HG02870 (cell line): ENCODE data around the gene C20orf204.

ENCODE experiments used
- ATAC-seq: cut with Tn5 transposase; IDR thresholded peaks from one replicate; pipeline ENCODE4 v1.9.1; 2021; ENCODE audit warnings: mild to moderate bottlenecking, moderate library complexity; ENCODE audit not compliant: unreplicated experiment

C20orf204 gene

DNA sequence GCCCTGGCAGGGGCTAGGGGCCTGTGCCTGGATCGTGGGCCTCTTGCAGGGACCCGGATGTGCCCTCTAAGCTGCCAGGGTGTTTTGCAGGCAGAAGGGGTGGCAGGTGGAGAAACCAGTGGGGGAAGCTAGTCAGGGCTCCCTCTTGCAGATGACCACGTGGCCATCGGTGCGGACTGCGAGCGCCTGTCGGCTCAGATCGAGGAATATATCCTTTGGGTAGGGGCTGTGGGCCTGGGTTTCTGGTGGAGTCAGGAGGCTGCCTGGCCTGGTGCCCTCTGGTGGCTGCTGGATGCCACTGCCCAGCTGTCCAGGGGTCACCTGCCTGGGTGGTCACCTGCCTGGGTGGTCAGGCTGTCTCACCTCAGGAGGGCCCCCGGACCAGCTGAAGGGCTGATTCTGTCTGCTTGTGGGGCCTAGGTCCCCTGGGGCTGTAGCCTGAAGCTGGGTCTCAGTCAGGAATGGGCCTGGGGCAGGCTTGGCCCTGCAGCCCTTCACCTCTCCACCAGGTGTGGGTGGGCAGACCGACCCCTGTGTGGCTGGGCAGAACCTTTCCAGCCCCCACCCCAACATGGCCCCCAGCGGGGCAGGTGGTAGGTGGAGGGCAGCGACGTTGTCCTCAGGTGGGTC, 33.7 kb downstream of the C20orf204 start:
- no peak for ATAC-seq

DNA sequence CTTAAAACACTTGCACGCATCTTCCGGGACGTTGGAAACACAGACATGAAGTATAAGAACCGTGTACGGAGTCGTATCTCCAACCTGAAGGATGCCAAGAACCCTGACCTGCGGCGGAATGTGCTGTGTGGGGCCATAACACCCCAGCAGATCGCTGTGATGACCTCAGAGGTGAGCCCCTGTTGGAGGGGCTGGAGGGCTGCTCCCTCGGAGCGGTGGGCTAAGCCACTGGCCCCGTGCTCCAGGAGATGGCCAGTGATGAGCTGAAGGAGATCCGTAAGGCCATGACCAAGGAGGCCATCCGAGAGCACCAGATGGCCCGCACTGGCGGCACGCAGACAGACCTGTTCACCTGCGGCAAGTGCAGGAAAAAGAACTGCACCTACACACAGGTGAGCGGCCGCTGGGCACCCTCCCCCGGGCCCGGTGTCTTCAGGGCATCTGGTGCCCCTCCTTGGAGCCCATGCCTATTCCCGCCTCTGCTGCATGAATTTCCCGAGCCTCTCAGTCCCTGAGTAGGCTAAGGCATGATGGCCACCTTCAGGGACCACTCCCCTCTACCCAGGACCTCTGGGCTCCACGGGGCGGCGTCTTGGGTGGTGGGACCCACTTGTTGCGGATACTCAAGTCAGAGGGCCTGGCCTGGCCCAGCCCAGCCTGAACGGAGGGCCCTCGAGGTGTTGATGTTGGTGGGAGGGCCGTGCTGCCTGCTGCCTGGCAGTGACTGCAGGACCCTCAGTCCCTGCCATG, 34.4 kb downstream of the C20orf204 start:
- ATAC-seq, result no peak

DNA sequence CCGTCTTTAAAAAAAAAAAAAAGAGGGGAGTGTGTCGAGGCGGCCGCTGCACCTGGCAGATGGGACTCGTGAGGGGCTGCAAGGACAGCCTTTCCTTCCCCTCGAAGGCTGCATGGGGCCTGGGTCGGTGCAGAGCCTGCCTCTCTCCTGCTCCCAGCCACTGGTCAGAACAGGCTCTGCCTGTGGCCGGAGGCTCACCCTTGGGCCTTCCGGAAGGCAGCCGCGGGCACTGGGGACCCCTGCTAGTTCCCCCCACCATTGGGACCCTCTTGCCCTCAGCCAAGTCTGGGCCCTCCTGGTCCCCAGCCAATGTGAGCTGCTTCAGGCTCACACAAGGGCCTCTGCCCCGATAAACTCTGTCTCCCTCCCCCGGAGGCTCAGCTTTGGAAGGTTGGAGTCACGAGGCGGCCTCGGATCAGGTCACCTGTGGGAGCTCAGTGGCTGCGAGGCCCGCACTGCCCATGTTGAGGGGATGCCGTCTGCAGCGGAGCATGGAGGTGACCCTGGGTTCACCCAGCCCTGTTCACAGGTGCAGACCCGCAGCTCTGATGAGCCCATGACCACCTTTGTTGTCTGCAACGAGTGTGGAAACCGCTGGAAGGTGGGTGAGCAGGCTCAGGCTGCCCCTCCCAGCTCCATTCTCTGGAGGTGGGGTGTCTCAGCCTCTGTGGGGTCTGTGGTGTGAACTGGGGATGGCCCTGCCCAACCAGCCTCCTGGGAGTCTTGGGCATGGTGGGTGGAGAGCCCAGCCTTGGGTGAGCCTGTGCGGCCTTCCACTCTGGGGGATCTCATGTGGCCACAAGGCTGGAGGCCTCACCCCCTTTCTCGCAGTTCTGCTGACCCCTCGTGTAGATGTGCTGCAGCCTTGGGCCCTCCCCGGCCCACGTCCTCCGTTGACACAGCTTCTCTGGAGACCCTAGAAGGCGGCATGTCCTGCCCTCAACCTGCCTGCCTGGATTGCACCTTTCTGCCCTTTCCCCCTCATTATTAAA, 35.7 kb downstream of the C20orf204 start:
- ATAC-seq, result no peak

DNA sequence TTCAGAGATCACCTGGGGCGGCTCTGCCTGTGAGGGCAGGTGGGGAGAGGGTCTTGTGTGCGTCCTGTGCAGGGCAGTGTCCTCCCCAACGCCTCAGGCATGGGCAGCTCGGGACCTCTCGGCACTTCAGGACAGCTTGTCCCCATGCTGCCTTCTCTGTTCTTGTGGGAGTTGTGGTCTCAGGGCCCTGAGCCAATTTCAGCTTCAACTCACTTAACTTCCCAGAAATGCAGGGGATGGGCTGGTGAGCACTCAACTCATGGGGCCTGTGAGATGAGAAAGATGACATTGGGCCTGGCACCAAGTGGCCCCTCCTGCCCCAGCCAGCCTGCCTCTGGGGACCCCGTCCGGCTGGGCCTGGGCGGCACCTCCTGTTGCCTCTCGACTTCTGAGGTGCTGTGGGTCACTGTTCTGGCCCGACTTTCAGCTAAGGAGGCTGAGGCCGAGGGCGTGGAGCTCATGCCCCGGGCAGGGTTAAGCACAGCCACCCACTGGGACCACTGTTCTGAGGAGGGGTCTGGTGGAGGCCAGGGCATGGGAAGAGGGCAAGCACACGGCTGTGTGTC, 36.6 kb downstream of the C20orf204 start:
- ATAC-seq, result no peak

DNA sequence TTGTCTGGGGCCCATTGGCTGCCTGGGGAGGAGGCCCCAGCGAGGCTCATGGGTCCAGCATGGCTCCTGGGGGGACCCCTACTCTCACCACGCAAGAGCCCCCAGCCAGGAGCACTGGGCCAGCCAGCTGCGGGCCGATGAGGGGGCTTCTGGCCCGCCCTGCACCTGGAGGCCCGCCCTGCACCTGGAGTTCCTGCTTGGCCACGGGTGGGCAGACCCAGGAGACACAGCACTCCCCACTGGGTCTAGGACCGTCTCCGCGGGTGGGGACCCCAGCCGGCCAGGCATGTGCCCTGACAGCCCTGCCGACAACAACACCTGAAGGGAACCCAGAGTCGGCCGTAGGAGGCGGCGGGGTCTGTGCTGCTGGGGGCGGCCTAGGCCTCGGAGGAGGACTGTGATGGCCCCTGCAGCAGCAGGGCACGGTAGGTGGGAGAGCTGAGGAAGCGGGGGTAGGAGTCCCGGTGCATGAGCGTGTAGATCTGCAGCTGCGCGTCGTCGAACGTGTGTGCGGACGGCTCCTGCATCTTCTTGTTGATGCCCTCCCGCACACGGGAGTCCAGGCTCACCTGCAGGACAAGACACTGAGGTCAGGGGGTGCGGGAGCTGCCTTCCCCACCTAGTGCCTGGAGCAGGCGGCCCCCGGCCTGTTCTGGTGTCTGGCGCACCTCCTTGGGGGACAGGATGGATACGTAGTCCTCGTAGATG, 37.6 kb downstream of the C20orf204 start:
- ATAC-seq, result no peak

DNA sequence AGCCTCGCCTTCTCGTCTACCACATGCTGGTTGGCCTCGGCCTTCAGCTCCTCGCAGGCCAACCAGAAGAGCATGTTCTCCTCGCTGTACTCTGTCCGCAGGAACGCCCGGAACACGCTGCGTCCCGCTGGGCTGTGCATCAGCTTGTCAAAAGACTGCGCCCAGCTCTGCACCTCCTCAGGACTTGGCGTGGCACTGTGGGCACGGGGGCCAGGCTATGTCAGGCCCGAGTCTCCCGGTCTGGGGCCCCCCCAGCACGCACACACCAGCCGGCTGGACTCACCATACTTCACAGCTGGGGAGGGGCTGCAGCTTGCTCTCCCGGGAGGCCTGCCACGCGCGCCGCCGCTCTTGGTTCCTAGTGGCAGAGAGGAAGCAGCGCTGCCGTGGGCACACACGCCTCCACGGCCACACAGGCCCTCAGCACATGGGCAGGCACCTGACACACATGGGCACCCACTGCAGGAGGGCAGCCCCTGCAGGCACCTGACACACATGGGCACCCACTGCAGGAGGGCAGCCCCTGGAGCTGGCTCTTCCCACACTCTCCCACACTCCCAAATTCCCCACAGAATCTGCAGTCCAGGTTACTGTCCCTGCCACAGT, 38.3 kb downstream of the C20orf204 start:
- ATAC-seq, result no peak

DNA sequence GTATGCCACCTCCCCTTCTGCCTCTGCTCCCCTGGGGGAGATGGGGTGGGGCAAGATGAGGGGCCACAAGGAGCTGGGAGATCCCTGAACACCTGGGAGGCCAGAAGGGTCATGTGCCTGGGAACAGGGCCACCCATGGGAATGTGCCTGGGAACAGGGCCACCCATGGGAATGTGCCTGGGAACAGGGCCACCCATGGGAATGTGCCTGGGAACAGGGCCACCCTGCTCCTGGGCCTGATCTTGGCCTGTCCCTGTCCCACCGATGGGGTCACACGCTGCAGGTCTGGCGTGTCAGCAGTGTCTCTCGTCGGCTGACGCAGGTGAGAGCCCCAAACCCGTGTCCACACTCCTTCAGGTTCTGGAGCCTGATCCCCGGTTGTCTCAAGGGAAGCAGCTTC, 39.0 kb downstream of the C20orf204 start:
- no peak for ATAC-seq

DNA sequence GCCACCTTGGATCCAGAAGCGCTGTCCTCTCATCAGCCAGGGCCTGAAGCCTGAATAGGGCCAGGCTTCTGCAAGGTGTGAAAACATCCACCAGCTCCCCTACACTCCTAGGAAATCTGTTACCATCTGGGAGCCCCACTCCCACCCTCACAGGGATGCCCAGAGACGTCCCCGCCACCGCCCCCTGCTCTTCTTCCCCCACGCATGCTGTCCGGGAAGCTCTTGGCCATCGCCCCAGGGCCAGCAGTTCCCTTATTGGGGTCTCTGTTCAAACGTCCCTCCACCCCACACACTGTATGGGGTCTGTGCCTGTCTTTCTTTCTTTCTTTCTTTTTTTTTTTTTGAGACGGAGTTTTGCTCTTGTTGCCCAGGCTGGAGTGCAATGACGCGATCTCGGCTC, 39.6 kb downstream of the C20orf204 start:
- ATAC-seq, result no peak

DNA sequence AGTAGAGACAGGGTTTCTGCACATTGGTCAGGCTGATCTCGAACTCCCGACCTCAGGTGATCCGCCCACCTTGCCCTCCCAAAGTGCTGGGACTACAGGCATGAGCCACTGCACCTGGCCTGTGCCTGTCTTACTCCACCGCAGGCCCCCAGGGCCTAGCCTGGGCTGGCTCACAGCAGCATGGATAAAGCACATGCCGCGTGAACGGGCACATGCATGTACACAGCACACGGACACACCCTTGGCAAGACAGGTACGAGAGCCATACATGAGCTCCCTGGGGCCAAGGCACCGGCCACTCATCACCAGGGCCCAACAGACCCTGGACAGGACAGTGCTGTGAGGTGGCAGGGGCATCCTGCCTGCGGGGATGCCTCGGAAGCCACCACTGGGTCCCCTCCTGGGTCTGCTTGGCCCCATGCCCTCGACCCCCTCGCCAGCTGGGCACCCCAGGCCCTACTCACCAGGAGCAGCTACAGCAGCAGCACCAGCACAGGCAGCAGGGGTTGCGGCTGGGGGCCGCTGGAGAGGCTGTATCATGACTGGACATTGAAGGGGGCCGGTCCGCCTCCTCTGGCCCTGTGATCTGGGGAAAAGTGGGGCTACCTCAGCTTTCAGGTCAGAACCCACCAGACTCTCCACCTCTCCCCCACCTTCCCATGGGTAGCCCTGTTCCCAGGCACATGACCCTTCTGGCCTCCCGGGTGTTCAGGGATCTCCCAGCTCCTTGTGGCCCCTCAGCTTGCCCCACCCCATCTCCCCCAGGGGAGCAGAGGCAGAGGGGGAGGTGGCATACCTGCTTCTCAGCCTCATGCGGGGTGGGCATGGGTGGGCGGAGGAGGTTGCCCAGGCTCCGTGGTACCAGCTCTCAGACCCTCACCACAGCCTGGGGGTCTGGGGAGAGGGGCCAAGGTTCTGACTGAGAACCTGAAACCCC, 40.3 kb downstream of the C20orf204 start:
- ATAC-seq, result no peak

DNA sequence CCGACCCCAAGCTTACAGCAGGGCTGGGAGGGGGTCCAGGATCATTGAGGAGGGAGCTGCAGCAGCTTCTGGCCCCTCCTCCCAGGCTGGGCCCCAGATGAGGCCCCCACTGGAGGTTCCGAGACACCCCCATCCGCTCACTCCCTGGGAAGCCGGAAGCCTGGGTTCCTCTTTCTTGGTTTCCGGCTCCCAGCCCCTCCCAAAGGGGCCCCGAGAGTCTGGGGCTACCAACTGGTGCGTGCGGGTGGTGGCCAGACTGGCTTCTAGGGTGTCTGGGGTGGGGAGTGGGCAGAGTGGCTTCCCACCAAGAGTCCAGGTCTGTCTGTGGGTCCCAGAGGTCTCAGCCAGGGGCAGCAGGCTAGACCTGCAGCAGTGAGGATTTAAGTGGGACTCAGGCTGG, 41.1 kb downstream of the C20orf204 start:
- no peak for ATAC-seq

DNA sequence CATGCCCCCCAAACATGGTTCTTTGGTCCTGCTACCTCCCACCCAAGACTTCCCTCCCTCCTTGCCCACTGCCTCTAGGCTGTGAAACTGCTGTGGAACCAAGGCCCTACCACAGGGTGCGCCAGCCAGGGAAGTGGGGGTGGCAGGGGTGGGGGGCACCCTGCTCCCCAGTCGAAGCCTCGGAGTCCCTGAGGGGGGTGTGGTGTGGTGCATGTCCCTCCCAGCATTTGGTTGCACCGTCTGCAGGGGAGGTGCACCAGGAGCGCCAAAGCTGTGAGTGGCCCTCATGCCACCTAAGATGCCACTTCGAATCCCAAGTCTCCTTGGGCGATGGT, 41.5 kb downstream of the C20orf204 start:
- ATAC-seq, result no peak

DNA sequence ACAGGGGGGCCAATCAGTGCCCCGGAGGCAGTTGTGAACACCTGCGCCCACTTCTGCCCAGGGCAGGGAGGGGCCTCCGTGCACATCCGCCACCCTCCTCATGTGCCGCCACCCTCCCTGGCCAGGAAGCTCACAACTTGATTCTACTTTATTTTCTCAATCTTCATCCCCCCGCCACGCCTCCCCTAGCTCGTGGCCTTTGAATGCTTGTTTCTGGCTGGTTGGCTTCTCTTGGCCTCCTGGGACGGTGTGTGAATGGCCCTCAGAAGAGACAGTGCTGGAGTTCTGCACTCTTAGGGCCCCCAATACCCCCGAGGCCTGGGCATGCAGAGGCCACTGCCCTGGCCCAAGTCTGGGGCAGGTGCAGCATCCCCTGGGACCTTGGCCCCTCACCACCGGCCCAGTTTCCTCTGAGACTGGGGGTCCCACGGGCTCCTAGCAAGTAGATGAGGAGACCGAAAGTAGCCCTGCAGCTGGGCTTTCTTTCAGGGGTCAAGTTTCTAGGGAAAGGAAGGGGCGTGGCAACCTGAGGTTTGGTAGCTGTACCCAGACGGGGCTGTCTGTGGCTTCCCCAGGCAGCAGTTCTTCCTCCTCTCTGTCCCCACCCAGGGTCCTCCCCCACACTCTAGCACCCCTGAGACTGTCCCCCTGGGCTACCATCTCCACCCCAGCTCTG, 42.0 kb downstream of the C20orf204 start:
- ATAC-seq, result no peak

DNA sequence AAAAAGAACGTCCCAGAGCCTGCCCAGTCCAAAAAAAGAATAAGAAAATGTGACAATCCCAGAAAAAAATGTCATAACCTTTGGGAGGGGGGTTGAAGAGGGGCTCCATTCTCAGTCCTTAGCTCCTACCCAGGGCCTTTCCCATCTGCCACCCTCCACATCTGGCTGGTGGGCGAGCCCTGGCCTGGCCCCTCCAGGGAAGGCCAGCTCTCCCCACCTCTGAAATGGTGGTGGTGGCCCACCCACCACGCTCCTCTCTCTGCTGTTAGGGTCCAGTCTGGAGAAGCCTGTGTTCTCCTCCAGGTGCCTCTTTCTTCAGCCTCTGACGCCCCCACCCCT, 42.9 kb downstream of the C20orf204 start:
- ATAC-seq, result no peak

DNA sequence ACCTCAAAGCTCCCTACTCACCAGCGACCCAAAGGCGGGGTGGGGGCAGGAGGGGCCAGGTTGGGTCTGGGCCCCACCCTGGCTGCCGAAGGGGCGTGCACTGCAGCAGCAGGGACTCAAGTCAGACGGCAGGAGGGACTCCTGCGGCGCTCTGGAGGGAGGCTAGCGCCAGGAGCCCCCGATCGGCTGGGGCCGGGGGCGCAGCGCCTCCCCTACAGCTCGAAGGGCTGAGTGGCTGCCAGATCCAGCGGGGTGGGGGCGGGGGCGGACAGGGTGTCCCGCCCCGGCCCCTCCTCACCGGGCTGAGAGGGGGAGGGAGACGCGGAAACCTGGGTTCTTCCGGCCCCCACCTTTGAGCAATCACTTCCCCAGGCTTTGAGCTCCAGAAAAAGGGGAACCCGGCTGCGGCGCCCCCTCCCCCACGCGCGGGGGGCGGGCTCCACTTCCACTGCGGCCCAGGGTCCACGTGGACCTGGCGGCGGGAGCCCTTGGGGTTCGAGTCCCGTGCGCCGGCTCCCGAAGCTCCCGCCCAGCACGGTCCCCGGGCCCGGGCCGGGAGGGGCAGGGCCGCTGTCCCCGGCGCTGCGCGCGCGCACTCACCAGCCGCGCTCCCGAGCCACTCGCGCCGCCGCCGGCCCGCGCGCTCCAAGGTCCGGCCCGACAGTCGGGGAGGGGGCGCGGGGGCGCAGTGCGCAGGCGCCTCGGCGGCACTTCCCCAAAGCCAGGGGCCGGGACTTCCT, 43.5 kb downstream of the C20orf204 start, which contains the start of gene RGS19:
Gene RGS19, minus strand, starts transcription at position 246 of the 740 bp plus-strand sequence. CDS start 2,632 bp downstream, outside the sequence.
- no peak for ATAC-seq

DNA sequence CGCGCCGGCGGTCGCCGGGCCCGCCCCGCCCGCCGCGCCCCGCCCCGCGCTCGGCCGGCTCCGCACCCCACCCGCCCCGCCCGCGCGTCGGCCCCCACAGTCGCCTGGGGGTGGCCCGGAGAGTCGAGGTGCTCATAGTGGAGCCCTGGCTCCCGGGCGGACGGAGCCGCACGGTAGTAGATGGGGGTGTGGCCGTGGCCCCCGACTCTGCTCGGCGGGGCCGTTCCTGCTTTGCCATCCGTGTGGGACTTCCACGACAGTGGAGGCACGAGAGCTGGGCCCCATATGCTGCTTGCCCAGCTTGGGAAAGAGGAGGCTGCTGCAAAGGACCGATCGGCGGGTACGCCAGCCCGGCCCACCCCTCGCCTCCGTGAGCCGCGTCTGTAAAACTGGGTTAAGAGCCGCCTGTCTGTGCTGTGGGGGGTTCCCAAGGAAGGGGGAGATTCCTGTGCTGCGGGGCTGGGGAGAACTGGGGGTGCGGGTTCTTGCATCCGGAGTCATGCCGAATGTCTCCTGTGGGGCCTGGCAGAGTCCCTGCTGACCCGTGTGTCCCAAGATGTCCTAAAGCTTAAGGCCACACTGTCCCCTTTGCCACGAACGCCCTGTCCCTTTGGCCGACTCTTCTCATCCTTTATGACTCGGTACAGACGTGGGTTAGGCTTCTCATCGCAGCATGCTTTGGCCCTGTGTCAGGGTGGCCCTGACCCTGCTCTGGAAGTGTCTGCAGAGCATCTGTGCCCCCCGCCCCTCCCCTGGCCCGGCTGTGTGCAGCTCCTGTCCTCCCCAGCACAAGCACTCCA, 44.2 kb downstream of the C20orf204 start, which contains the start of gene OPRL1:
Gene OPRL1, plus strand, starts transcription at position 70 of the 800 bp plus-strand sequence. CDS start 12,639 bp downstream, outside the sequence.
- no peak for ATAC-seq

DNA sequence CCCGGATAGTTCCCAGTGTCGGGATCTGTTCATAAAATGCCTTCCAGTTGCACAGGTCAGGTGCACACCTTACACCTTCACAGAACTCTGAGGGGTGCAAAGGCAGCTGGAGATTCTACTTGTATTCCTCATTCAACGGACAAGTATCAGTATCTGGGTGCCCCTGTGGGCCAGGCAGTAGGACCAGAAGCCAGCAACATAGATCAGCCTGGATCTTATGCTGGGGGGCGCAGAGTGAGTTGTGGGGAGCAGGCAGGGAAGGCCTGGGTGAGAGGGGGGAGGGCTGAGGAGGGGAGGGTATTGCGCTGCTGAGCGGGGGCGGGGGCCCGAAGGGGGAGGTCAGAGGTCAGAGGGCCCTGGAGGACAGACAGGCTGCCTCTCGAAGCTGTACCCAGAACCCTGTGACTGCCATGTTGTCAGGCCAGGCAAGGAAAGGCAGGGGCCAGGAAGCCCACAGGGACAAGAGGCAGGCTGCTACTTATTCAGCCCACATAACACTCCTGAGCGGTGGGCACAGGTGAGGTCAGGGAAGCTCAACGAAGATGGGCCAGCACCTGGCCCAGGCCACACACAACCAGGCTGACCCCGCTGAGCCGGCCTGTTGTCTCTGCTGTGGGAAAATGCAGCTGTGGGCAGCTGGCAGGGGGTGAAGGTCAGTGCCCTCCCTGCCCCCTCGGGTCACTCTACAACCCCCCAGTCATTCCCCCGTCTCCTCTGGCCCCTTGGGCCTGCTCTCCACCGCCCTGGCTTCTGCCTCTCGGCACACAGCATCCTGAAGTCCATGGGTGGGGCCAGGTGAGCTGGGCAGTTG, 45.0 kb downstream of the C20orf204 start:
- no peak for ATAC-seq
